ENCODE data around the gene SYTL3. TPM values are rescaled to one million over a fixed set of nuclear protein-coding genes. Genes with fewer than 3 reads are reported as not detected.

Gene SYTL3
- total and polyA plus RNA-seq, 2 of the 8 experiments (the other 6 are each of a cell fraction or from before 2014, with no cell fraction given): 0.27 to 0.99 TPM

GRCh38 chr6:158620963-158621693, 28.7 kb upstream of the SYTL3 start:
- WGBS, 2 experiments (ENCODE audit: extremely low coverage in 1 of 2, insufficient coverage in 1 of 2, insufficient read length in 1 of 2, insufficient replicate concordance in 2 of 2, low coverage in 1 of 2, low lambda C conversion rate in 2 of 2, missing lambda C conversion rate in 1 of 2): 91% methylated on average over 13 of the region's 13 CpGs; no CpG with 5 or more reads in 1 of the 2 experiments
- Histone ChIP-seq H3K4me2 (ENCODE audit: insufficient read depth in 1 of 2, low read depth in 2 of 2, low read length in 2 of 2) (no peak overlapping the region), H2AK5ac (ENCODE audit: low read depth, low read length) (no peak overlapping the region), H3K27ac (ENCODE audit: low read depth, low read length) (no peak overlapping the region), H2BK12ac (ENCODE audit: low read depth, low read length) (no peak overlapping the region), H2BK20ac (ENCODE audit: low read length) (no peak overlapping the region), H4K20me1 (replicated peaks in 1 of 2; ENCODE audit: control insufficient read depth in 1 of 2, insufficient read depth in 2 of 2, low read length in 2 of 2) (peaks cover 2 to 3% of the 10 kb centered on the region in 2 experiments), H3K79me2 (ENCODE audit: control insufficient read depth in 1 of 2, insufficient read depth in 2 of 2, low read length in 2 of 2) (no peaks in the 10 kb centered on the region), H3K36me3 (ENCODE audit: control insufficient read depth in 2 of 4, insufficient read depth in 4 of 4, low read length in 3 of 4) (peaks cover 2 to 32% (median 8%) of the 10 kb centered on the region in 4 experiments; a peak in 6 of 8 replicates), H3K4me3 (ENCODE audit: extremely low read depth in 1 of 4, insufficient read depth in 2 of 4, low read depth in 3 of 4, low read length in 4 of 4) (no peak overlapping the region), H3K79me1 (ENCODE audit: low read depth, low read length) (no peaks in the 10 kb centered on the region; the same call in 1 of the 2 replicates), H3K23me2 (ENCODE audit: low read depth, low read length) (no peaks in the 10 kb centered on the region), H2BK15ac (ENCODE audit: low read length) (no peak overlapping the region), H2BK120ac (replicated peaks; ENCODE audit: low read depth, low read length) (no peak overlapping the region), H3K9ac (replicated peaks in 1 of 4; ENCODE audit: extremely low read depth in 1 of 4, low read depth in 3 of 4, low read length in 3 of 4) (no peak overlapping the region), H3K14ac (ENCODE audit: insufficient read length) (no peak overlapping the region), H3K56ac (replicated peaks; ENCODE audit: insufficient read length, low read depth, low read length) (no peak overlapping the region), H4K8ac (ENCODE audit: extremely low read depth, insufficient read depth, low read length) (no peak overlapping the region), H3K18ac (ENCODE audit: extremely low read depth, low read length) (no peak overlapping the region), H2AFZ (ENCODE audit: low read length) (no peak overlapping the region), H4K91ac (replicated peaks; ENCODE audit: insufficient read length, low read length) (no peak overlapping the region), H3K23ac (ENCODE audit: insufficient read length) (no peak overlapping the region), H3K4ac (replicated peaks; ENCODE audit: insufficient read length, low read depth, low read length) (no peak overlapping the region), H4K5ac (ENCODE audit: insufficient read length, low read depth, low read length) (no peak overlapping the region), H3K9me3 (ENCODE audit: insufficient read depth in 2 of 2, low read depth in 1 of 2, low read length in 1 of 2) (no peaks in the 10 kb centered on the region), H3K4me1 (replicated peaks in 1 of 4; ENCODE audit: control insufficient read depth in 3 of 4, insufficient read depth in 4 of 4, low read length in 3 of 4) (no peaks in the 10 kb centered on the region; a peak in 1 of 7 replicates), H3K27me3 (replicated peaks in 1 of 4; ENCODE audit: control insufficient read depth in 3 of 4, extremely low read depth in 1 of 4, insufficient read depth in 3 of 4, low read length in 3 of 4) (no peaks in the 10 kb centered on the region), H2BK5ac (ENCODE audit: low read depth, low read length) (no peak overlapping the region)
- ChIA-PET POLR2A (ENCODE audit: partially characterized antibody) (interaction anchor here (1.0 to 1.9 kb wide), 2 partner anchors 10 to 23 kb away, joined by 3 to 6 read pairs; partner anchors contain the start of gene DYNLT1), CTCF (ENCODE audit: partially characterized antibody) (interaction anchor here (0.9 to 1.5 kb wide), 5 partner anchors 10 to 415 kb away, joined by 3 to 6 read pairs (median 4); no protein-coding TSS in a partner anchor)
- DNase-seq (ENCODE audit: low read depth in 1 of 2, low spot score in 2 of 2) (peak in 1 of 2 experiments; percentile 35), FAIRE-seq (no peak)
- TF ChIP-seq E2F6 (IDR thresholded peaks at IDR 0.05) (no peak), CHD1 (IDR thresholded peaks at IDR 0.05; ENCODE audit: low read depth, low read length) (no peak), CTBP2 (IDR thresholded peaks at IDR 0.05; ENCODE audit: borderline replicate concordance, insufficient read depth, insufficient read length, low read length) (no peak), TEAD4 (IDR thresholded peaks at IDR 0.05; ENCODE audit: low read depth, low read length) (no peak)
